ENCODE measurements around the gene DLG4. TPM values are rescaled to one million over a fixed set of nuclear protein-coding genes. Genes with fewer than 3 reads are reported as not detected.

The DLG4 gene
- total RNA-seq, 1 experiment from 2014 or later = 59.7 TPM

DNA sequence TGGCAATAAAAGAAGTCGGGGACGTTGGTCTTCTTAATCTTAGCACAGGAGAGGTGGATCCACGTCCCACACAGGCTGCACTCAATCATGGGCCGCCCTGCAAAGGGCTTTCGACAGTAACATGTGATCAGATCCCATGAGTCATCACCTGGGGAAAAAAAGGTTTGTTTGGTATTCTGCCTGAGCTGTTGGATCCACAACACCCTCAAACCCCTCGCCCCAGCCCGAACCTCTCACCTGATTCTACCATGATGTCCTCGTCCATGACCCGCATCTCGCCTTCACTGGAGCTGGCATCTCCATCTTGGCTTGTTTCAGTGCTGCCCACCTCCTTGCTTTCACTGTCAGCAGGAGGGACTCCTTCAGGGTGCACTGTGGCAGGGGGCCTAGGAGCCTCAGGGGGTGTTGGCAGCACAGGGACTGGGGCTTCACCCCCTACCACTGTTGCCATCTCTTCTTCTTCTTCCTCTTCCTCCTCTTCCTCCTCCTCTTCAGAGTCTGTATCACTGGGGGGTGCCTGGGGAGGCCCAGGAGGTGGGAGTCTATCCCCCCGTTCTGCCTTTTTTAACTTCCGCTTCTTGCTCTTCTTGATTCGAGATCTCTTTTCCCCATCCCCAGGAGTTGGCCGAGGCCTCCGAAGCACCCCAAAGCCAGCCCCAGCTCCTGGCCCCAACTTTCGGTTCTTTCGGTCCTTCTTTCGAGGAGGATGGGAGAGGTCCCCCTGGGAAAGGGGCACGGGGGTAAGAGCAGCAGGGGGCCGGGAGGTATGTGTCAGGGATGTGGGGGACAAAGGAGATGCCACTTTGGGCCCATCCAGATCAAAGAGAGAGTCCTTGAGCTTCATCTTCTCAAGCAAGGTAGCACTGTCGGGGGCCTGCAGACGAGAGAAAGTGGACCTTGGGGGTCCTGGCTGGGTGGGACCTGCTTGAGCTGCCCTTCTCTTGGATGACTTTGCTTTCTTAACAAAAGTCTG lies 16.3 kb upstream of the DLG4 start (continued):
- TF ChIP-seq TCF7 (CRISPR knock-in tag; IDR thresholded peaks at IDR 0.05; ENCODE audit: low read depth) = no peak
- TF ChIP-seq, protein P1, sequence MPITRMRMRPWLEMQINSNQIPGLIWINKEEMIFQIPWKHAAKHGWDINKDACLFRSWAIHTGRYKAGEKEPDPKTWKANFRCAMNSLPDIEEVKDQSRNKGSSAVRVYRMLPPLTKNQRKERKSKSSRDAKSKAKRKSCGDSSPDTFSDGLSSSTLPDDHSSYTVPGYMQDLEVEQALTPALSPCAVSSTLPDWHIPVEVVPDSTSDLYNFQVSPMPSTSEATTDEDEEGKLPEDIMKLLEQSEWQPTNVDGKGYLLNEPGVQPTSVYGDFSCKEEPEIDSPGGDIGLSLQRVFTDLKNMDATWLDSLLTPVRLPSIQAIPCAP (CRISPR knock-in tag; IDR thresholded peaks at IDR 0.05) = no peak
- TF ChIP-seq ZNF416 (CRISPR knock-in tag; IDR thresholded peaks at IDR 0.05) = no peak
- TF ChIP-seq, protein P2, sequence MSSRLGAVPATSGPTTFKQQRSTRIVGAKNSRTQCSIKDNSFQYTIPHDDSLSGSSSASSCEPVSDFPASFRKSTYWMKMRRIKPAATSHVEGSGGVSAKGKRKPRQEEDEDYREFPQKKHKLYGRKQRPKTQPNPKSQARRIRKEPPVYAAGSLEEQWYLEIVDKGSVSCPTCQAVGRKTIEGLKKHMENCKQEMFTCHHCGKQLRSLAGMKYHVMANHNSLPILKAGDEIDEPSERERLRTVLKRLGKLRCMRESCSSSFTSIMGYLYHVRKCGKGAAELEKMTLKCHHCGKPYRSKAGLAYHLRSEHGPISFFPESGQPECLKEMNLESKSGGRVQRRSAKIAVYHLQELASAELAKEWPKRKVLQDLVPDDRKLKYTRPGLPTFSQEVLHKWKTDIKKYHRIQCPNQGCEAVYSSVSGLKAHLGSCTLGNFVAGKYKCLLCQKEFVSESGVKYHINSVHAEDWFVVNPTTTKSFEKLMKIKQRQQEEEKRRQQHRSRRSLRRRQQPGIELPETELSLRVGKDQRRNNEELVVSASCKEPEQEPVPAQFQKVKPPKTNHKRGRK (CRISPR knock-in tag; IDR thresholded peaks at IDR 0.05; ENCODE audit: borderline replicate concordance) = no peak
- no peak for TF ChIP-seq ZNF219 (CRISPR knock-in tag; IDR thresholded peaks at IDR 0.05; ENCODE audit: borderline replicate concordance)
- TF ChIP-seq CREB1 (CRISPR knock-in tag; IDR thresholded peaks at IDR 0.05) = no peak
- TF ChIP-seq, protein P3, sequence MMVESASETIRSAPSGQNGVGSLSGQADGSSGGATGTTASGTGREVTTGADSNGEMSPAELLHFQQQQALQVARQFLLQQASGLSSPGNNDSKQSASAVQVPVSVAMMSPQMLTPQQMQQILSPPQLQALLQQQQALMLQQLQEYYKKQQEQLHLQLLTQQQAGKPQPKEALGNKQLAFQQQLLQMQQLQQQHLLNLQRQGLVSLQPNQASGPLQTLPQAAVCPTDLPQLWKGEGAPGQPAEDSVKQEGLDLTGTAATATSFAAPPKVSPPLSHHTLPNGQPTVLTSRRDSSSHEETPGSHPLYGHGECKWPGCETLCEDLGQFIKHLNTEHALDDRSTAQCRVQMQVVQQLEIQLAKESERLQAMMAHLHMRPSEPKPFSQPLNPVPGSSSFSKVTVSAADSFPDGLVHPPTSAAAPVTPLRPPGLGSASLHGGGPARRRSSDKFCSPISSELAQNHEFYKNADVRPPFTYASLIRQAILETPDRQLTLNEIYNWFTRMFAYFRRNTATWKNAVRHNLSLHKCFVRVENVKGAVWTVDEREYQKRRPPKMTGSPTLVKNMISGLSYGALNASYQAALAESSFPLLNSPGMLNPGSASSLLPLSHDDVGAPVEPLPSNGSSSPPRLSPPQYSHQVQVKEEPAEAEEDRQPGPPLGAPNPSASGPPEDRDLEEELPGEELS (CRISPR knock-in tag; IDR thresholded peaks at IDR 0.05) = no peak
- TF ChIP-seq, protein P4, sequence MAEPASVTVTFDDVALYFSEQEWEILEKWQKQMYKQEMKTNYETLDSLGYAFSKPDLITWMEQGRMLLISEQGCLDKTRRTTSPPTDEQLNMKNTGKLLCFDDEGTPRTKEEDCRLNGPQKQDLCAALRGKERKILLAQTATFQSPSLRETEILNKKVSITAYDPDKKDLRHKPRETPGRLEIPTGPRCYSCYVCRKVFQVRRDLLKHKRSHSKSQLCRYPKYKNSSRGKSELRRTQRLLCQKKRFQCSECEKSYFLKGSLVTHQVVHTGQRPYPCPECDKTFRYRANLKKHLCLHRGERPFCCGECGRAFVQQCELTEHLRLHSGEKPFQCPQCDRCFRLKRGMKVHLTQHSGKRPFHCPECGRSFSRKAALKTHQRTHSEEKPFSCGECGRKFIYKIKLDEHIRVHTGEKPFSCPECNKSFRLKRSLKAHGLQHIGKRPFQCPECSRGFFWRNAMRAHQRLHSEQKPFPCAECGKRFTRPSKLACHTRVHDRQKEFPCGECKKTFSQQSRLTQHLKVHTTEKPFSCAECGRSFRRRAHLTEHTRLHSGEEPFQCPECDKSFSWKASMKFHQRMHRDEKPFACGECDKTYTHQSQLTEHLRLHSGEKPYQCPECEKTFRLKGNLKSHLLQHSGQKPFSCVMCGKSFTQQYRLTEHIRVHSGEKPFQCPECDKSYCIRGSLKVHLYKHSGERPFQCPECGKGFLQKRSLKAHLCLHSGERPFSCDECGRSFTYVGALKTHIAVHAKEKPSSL (CRISPR knock-in tag; conservative IDR thresholded peaks at IDR 0.05) = no peak
- no peak for TF ChIP-seq CREM (CRISPR knock-in tag; IDR thresholded peaks at IDR 0.05)
- no peak for TF ChIP-seq SOX15 (CRISPR knock-in tag; IDR thresholded peaks at IDR 0.05)

DNA sequence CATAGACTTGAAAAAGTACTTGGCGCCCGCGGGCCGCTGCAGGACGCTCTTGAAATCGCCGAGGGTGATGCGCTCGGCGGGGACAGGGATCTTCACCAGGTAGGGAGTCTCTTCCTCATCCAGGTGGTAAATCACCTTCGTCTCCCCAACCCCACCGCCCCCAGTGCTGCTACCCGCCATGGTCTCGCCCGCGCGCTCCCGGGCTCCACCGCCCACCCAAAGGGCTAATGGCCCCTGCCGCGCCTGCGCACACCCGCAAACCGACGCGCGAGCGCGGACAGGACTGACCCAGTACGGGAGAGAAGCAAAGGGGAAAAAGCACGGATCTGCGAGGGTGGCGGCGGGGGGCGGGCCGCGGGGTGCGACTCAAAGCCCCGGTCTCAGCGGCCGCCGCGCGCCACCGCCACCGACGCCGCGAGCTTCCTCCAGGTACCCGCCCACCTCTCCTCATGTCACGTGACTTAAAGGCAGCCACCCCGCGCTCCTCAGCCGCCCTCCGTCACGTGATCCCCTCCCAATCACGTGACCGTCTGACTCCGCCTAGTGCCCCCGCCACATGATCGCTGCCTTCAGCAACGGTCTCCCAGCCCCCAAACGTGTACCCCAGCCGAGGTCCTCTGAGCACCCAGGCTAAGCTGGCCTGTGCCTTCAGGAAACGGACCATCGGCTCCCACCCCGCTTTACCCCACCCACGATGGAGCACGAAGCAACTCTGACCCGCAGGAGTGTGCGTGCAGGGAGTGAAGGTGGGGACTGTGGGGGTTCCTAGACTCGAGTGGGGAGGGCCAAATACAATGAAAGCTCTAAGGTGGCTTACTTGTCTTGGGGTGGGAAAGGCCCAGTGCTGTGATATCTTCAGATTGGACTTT lies 14.7 kb upstream of the DLG4 start, which contains the start of gene DVL2:
Gene DVL2, minus strand, starts transcription at position 435 of the 869 bp plus-strand sequence. Its CDS starts 255 bp downstream, at position 180.
- H3K27ac Mint-ChIP-seq = peak within 1 kb of the TSS; percentile 96
- peak; percentile 31 for ATAC-seq
- peak; percentile 95 for DNase-seq (ENCODE audit: low spot score)
- ChIA-PET CTCF (interaction anchor here (1.2 to 6.0 kb wide), 5 partner anchors 14 to 62 kb away, joined by 5 to 36 read pairs (median 7); partner anchors contain the start of genes ACADVL and DLG4), POLR2A (interaction anchor here (0.6 to 1.3 kb wide), 5 partner anchors 9 to 22 kb away, joined by 3 to 5 read pairs (median 4); partner anchors contain the start of genes ACADVL and DLG4)
- peaks cover 37% of the 10 kb centered on the region for H3K36me3 Mint-ChIP-seq
- peaks cover 29% of the 10 kb centered on the region for H3K4me1 Mint-ChIP-seq
- no peaks in the 10 kb centered on the region for H3K27me3 Mint-ChIP-seq (ENCODE audit: low read depth)
- peak within 1 kb of the TSS; percentile 99 for H3K4me3 Mint-ChIP-seq
- no peaks in the 10 kb centered on the region for H3K9me3 Mint-ChIP-seq
- TF ChIP-seq, protein P5, sequence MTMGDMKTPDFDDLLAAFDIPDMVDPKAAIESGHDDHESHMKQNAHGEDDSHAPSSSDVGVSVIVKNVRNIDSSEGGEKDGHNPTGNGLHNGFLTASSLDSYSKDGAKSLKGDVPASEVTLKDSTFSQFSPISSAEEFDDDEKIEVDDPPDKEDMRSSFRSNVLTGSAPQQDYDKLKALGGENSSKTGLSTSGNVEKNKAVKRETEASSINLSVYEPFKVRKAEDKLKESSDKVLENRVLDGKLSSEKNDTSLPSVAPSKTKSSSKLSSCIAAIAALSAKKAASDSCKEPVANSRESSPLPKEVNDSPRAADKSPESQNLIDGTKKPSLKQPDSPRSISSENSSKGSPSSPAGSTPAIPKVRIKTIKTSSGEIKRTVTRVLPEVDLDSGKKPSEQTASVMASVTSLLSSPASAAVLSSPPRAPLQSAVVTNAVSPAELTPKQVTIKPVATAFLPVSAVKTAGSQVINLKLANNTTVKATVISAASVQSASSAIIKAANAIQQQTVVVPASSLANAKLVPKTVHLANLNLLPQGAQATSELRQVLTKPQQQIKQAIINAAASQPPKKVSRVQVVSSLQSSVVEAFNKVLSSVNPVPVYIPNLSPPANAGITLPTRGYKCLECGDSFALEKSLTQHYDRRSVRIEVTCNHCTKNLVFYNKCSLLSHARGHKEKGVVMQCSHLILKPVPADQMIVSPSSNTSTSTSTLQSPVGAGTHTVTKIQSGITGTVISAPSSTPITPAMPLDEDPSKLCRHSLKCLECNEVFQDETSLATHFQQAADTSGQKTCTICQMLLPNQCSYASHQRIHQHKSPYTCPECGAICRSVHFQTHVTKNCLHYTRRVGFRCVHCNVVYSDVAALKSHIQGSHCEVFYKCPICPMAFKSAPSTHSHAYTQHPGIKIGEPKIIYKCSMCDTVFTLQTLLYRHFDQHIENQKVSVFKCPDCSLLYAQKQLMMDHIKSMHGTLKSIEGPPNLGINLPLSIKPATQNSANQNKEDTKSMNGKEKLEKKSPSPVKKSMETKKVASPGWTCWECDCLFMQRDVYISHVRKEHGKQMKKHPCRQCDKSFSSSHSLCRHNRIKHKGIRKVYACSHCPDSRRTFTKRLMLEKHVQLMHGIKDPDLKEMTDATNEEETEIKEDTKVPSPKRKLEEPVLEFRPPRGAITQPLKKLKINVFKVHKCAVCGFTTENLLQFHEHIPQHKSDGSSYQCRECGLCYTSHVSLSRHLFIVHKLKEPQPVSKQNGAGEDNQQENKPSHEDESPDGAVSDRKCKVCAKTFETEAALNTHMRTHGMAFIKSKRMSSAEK (CRISPR knock-in tag; IDR thresholded peaks at IDR 0.05; ENCODE audit: borderline replicate concordance) = peak; percentile 89; the same call in 1 of the 2 replicates
- no peak for TF ChIP-seq HMGA2 (CRISPR knock-in tag; IDR thresholded peaks at IDR 0.05)
- TF ChIP-seq, protein P6, sequence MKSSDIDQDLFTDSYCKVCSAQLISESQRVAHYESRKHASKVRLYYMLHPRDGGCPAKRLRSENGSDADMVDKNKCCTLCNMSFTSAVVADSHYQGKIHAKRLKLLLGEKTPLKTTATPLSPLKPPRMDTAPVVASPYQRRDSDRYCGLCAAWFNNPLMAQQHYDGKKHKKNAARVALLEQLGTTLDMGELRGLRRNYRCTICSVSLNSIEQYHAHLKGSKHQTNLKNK (CRISPR knock-in tag; IDR thresholded peaks at IDR 0.05) = peak; percentile 79
- TF ChIP-seq, protein P7, sequence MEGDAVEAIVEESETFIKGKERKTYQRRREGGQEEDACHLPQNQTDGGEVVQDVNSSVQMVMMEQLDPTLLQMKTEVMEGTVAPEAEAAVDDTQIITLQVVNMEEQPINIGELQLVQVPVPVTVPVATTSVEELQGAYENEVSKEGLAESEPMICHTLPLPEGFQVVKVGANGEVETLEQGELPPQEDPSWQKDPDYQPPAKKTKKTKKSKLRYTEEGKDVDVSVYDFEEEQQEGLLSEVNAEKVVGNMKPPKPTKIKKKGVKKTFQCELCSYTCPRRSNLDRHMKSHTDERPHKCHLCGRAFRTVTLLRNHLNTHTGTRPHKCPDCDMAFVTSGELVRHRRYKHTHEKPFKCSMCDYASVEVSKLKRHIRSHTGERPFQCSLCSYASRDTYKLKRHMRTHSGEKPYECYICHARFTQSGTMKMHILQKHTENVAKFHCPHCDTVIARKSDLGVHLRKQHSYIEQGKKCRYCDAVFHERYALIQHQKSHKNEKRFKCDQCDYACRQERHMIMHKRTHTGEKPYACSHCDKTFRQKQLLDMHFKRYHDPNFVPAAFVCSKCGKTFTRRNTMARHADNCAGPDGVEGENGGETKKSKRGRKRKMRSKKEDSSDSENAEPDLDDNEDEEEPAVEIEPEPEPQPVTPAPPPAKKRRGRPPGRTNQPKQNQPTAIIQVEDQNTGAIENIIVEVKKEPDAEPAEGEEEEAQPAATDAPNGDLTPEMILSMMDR (IDR thresholded peaks at IDR 0.05) = no peak
- no peak; the same call in 1 of the 2 replicates for TF ChIP-seq NFYB (CRISPR knock-in tag; conservative IDR thresholded peaks at IDR 0.05; ENCODE audit: low read depth)
- peak; percentile 92 for TF ChIP-seq SMAD3 (CRISPR knock-in tag; IDR thresholded peaks at IDR 0.05; ENCODE audit: borderline replicate concordance)
